Activated gamma-delta T cell treated with anti-CD3 and anti-CD28 coated beads, Interleukin-2, amount 50 U/mL, for 16 hours (primary cell): ENCODE measurements around the gene MTG1.
"Not testable (repeated sequence)": the region's sequence is repeated elsewhere in the genome, so short reads cannot be mapped to it uniquely, and the experiment has no call there.

ENCODE experiments used
- DNase-seq: peaks from one replicate; pipeline ENCODE4 v3.0.0-alpha.2; 2020; ENCODE audit warnings: low read depth

The MTG1 gene

DNA sequence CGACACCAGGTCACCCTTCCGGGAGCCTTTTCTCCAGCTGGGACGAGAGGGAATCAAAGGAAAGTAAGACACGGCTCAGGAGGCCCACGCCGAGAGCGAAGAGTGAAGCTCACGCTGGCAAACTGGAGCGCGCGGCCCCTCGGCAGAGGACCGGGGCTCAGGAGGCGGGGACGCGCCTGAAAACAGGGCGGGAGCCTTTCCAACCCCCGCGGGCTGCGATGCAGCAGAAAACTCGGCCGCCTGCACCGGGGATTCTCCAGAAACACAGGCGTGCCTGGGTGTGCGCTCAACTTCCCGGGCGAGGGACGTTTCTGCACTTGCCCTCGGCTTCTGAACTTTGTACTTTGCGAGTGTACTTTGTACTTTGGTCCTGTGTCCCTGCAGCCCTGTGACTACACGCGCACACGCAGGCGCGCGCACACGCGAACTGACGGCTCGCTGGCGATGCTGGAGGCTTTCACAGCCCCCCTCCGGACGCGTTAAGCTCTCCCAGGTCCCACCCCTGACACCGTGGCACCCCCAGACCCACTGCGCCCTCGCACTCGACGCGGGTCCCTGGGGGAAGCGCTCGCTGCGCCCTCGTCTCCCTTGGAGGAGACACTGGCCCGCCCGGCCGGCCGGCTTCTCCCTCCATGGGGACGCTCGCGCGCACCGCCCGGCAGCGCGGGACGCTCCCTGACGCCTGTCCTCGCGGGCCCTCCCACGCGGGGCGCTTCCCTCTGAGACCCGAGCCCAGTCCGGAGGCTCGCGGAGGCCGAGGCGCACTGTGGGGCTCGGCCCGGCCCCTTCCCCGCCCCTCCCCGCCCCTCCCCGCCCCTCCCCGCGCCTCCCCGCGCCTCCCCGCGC lies 15.5 kb upstream of the MTG1 start:
- DNase-seq, result no peak

DNA sequence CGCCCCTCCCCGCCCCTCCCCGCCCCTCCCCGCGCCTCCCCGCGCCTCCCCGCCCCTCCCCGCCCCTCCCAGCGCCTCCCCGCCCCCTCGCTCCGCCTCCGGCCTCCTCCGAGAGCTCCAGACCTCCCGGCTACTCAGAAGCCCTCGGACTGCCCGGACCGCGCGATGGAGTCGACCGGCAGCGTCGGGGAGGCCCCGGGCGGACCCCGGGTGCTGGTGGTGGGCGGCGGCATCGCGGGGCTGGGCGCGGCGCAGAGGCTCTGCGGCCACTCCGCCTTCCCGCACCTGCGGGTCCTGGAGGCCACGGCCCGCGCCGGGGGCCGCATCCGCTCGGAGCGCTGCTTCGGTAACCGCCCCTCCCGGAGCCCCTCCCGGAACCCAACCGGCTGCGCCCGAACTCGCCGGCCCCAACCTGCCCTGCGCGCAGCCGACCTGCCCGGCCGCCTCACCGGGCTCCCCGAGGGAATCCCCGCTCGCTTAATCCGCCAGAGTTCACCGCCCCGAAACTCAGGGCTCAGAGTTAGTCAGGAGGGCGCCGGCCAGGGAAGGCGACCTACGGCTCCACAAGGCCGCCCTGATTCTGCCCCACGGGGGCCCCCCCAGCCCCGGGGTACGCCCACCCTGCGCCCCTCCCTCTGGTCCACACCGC lies 14.7 kb upstream of the MTG1 start, which contains the start of gene PAOX:
Gene PAOX (plus strand): TSS at position 111 of the 649 bp plus-strand sequence. CDS start 55 bp downstream, at position 166.
- no peak for DNase-seq

DNA sequence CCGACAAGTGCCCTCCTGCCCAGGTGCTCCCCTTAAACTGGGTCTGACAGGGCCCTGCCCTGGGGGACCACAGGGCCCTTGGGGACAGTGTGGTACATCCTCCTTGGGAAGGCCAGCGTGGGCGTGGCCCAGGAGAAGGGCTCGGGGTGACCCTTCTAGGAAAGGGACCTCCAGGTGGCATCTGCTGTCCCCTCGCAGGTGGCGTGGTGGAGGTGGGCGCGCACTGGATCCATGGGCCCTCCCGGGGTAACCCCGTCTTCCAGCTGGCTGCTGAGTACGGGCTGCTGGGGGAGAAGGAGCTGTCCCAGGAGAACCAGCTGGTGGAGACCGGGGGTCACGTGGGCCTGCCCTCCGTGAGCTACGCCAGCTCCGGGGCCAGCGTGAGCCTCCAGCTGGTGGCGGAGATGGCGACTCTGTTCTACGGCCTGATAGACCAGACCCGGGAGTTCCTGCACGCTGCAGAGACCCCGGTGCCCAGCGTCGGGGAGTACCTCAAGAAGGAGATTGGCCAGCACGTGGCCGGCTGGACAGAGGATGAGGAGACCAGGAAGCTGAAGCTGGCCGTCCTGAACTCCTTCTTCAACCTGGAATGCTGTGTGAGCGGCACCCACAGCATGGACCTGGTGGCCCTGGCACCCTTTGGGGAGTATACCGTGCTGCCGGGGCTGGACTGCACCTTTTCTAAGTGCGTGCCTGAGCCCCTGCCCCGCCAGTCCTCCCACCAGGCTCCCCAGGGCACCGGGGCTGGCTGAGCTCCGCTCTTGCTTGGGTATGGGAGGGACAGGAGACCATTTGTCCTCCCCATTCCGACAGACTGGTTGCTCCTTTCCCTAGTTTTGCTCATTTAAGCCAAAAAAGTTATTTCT lies 13.9 kb upstream of the MTG1 start:
- DNase-seq, result no peak

DNA sequence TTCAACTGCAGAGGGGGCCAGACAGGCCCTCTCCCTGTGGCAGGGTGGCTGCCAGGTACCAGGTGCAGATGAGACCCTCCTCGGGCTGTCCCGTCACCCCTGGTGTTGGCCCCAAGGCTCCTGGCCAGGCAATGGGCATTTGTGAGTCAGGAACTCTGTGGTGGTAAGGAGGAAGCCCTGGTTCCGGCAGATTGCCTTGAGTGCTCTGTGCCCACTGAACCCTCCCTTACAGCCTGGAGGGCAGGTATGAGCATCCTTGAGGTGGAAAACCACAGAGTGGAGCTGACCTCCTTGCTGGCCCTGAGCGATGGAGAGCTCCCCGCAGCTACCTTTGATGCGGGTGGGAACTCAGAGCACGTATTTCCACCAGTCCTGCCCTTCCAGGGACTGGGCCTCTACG lies 12.9 kb upstream of the MTG1 start:
- DNase-seq, result no peak

DNA sequence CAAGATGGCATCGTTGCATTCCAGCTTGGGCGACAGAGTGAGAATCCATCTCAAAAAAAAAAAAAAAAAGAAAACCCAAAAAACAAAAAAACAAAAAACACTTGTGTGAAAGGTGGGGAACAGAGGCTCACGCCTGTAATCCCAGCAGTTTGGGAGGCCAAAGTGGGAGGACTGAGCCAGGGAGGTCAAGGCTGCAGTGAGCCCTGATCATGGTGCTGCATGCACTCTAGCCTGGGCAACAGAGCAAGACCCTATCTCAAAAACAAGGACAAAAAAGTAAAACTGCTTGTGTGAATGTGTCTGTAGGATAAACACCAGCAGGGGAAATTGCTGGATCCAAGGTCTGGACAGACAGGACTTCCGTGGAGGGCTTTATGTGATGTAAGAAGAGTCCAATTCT lies 10.4 kb upstream of the MTG1 start:
- DNase-seq, result no peak

DNA sequence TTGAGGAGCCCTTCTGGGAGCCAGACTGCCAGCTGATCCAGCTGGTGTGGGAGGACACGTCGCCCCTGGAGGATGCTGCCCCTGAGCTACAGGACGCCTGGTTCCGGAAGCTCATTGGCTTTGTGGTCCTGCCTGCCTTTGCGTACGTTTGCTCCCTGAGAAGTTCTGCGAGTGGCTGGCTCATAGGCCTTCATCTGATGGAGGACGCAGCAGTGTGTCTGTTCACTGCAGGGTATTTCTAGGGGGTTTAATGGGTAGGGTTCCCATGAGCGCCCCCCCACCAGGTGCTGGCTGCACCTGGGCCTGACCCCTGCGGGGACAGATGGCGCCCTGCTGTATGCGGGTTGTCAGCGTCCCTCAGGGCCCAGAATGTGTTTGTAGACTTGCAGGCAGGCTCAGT lies 9.9 kb upstream of the MTG1 start:
- no peak for DNase-seq

DNA sequence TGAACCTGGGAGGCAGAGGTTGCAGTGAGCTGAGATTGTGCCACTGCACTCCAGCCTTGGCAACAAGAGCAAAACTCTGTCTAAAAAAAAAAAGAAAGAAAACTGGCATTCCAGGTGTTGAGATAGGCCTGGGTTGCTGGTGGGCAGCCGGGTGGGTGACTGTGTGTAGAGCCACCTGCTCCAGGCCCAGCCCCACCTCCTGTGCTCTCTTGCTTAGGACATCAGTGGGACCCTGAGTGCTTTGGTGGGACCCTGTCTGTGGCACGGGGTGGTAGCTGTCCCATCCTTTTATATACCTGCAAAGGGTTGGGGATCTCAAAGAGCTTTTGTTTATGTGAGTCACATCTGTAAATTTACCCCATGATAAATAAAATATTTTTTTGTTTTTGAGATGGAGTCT lies 8.7 kb upstream of the MTG1 start:
- DNase-seq, result no peak

DNA sequence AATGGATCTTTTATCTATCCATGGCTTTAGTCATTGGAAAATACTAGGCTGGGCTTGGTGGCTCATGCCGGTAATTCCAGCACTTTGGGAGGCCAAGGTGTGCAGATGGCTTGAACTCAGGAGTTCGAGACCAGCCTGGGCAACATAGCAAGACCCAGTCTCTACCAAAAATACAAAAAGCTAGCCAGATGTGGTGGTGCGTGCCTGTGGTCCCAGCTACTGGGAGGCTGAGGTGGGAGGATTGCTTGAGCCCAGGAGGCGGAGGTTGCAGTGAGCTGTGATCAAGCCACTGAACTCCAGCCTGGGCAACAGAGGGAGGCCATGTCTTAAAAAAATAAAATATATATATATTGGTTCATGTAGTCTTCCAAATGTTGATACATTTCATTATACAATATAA lies 7.0 kb upstream of the MTG1 start:
- not testable (repeated sequence) for DNase-seq

DNA sequence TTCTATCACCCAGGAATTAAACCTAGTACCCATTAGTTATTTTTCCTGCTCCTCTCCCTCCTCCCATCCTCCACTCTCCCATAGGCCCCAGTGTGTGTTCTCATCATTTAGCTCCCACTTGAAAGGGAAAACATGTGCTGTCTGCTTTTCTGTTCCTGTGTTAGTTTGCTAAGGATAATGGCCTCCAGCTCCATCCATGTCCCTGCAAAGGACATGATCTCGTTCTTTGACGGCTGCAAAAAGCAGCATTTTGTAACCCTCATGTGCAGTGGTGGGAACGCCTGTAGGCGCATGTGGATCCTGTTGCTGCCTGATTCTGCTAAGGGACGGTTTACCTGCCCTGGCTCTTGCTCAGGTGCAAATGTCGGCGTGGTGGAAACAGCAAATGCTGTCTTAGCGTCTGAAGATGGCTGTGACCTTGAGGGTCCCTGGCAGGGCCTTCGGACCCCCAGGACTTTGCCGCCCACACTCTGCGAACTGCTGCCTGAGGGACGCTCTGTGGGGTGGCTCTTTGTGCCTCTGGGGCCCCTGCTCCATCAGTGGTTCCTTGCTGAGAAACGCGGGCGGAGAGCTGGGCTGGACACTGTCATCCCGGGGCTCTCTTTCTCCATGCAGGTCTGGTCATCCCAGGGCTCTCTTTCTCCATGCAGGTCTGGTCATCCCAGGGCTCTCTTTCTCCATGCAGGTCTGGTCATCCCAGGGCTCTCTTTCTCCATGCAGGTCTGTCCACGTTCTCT lies 5.6 kb upstream of the MTG1 start:
- no peak for DNase-seq

DNA sequence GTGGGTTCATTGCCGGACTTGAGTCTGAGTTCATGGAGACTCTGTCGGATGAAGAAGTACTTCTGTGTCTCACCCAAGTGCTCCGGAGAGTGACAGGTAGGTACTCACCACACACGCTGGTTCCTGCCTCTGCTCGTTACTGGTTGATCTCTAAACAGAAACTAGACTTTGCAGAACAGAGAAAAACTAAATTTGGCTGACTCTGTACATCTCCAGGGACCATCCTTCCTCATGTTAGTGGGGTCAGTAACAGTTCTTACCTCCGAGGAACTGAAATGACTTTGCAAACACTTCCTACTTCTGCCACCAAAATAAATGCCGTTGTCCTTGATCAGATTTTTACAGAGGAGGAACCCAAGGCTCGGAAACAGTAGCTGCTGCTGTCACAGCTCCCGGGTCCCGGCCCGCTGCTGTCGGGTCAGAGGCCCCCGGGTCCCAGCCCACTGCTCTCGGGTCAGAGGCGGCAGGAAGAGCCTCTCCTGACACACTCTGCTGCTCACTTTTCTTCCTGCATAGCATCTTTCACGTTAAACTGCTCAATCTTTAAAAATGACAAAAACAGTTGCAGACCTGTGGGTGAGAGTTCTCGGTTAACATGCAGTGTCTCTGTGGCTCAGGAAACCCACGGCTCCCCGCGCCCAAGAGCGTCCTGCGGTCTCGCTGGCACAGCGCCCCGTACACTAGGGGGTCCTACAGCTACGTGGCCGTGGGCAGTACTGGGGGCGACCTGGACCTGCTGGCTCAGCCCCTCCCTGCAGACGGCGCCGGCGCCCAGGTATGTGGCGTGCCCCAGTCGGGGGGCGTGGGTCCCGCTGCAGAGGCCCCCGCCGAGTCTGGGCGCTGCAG lies 4.8 kb upstream of the MTG1 start:
- DNase-seq, result no peak

DNA sequence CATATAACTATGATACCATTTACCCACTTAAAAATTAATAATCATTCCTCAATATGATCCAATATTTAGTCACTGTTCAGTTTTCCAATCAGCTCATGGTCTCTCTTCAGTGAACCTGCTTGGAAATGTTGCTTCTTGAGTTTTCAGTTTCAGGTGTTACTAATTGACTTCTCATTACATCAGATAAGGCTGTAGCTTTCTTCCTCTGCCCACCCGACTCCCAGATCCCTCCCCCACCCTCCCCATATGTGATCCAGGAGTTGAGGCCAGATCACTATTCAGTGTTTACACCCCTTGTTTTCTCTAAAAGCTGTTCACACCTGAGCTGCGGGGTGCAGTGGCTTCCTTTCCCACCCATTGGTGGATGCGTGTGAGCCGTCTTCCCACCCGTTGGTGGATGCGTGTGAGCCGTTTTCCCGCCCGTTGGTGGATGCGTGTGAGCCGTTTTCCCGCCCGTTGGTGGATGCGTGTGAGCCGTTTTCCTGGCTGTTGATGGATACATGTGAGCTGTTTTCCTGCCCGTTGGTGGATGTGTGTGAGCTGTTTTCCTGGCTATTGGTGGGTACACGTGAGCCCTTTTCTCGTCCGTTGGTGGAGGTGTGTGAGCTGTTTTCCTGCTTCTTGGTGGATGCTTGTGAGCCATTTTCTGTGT lies 3.2 kb upstream of the MTG1 start:
- DNase-seq, result no peak

DNA sequence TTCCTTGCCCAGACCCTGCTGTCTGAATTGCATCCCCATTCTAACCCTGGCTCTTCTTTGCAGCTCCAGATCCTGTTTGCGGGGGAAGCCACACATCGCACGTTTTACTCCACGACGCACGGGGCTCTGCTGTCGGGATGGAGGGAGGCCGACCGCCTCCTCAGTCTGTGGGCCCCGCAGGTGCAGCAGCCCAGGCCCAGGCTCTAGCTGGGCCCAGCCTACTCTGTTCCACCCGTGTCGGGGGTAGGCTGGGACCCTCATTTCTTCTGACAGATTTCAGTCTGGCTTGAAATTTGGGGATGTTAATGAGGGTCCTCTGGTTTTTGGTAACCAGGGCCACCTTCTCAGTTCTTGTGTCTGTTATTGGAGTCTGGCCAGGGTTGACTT lies 2.7 kb upstream of the MTG1 start:
- DNase-seq, result no peak

DNA sequence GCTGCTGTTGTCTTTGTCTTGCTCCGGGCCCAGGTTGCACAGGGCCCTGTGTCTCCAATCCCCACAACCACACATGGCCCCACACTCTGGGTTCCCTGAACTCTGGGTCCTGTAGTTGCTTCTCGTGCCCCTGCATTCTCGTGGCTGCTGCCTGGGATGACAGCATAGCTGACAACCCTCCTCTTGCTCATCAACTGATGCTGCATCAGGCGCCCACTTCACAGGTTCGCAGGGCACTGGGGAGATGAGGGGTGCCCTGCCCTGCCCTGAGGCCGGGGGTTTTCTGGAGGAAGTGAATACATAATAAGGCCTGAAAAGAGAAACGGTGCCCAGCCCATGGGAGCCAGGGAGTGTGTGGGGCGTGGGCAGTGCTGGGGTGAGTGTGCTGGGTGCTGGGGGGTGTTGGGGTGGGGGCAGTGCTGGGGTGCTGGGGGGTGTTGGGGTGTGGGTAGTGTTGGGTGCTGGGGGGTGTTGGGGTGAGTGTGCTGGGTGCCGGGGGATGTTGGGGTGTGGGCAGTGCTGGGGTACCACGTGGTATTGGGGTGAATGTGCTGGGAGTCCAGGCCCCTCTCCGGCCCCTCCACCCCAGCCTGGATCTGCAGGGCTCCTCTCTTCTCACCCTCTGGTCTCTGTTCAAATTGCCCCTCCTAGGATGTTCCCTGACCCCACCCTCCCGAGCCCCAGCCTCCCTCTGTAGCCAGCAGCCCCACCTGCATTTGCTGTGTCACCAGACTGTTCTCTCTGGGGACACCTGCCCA lies 2.0 kb upstream of the MTG1 start:
- DNase-seq, result no peak

DNA sequence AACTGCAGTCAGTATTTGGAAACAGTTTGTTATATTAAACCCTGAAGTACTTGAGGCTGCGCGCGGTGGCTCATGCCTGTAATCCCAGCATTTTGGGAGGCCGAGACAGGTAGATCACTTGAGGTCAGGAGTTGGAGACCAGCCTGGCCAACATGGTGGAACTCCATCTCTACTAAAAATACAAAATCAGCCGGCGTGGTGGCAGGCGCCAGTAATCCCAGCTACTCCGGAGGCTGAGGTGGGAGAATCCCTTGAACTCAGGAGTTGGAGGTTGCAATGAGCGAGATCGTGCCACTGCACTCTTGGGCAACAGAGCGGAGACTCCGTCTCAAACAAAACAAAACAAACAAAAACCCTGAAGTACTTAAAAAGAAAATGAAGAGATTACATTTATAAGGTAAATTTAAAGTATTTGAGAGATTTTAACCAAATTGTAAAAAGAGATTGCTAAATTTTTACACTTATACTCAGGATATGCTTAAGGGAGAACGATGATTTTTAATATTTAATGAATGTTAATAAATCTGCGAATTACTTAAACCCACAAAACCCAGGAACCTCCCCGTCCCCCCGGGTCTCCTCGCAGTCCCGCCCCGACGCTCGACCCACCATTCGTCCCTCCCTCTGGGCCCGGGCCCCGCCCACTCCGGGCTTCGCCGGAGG lies 425 bp upstream of the MTG1 start:
- DNase-seq, result no peak

DNA sequence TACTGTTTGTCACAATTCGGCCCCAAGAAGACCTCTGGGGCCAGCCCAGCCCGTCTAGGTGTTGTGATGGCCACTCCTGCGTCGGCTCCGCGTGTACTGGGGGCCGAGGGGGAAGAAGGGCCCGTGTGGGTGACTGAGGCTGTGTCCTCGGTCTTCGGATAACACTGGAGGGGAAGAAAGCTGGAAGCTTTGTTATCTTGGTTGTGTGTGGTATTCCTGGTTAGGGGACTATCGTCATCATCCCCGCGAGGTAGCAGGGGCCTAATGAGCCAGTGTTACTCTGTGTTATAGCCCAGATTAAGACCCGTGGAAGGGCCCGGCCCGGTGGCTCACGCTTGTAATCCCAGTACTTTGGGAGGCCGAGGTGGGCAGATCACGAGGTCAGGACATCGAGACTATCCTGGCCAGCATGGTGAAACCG lies 854 bp downstream of the MTG1 start:
- no peak for DNase-seq

DNA sequence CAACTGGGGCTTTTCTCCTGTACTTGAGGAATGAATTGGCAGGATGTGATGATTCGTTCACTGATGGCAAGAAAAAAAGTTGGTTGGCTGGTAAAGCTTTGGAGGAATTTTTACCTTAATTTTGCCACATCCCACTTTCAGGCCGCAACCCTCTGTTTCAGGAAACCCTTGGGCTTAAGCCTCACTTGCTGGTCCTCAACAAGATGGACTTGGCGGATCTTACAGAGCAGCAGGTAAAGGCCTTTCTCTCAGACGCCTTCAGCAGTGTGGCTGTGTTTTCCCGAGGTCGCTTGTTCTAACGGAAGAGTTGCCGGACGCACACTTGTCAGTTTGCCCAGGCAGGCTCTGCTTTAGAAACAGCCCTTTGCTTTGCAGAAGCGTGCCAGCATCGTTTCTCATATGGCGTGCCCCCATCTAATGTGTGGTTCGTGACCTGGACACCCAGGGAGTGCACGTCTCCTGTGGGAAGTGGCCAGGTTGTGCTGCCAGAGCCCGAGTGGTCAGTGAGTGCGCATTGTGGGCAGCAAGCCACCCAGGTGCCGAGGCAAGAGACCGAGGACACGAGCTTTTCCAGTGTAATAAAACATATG lies 2.2 kb downstream of the MTG1 start:
- no peak for DNase-seq

DNA sequence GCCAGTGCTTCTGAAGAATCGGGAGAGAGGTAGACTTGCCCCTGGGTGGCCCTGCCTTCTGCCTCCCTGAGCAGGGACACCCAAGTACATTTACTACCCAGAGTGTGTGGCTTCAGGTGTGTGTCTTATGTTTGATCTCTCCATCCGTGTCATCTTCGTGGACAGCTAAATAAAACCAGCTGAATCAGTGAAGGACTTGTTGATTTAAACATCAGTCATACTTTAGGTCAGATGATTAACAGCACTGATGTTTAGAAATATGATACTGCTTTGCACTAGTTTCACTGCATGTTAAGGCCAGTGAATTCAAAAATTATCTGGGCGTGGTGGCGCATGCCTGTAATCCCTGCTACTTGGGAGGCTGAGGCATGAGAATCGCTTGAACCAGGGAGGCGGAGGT lies 4.0 kb downstream of the MTG1 start:
- no peak for DNase-seq

DNA sequence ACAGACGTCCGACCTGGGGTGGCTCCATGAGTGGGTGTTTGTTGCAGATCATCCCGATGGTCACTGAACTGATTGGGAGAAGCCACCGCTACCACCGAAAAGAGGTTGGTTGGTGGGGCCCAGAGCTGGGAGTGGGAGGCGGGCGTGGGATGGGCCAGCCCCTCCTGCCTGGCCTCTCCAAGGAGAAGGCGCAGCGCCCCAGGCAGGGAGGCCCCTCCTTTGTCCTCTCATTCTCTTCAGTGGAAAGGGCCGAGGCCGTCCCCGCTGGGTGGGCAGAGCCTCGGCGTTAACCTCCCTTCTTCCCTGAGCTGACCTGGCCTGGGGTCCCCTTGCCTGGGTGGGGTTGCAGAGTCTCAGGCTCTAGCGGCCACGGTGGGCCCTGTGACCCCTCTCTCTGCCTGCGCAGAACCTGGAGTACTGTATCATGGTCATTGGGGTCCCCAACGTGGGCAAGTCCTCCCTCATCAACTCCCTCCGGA lies 5.2 kb downstream of the MTG1 start:
- no peak for DNase-seq
